MM.1S (cell line): ENCODE results near the gene EVA1B.

Experiments
- CTCF ChIP-seq: fragments of 300-600 bp; sonication (generic); IDR thresholded peaks from 2 replicates; pipeline ENCODE4 v1.5.1; 2016; ENCODE audit warnings: antibody characterized with exemption, low read length, mixed read lengths
- EZH2 ChIP-seq: fragments of 300-600 bp; sonication (generic); optimal IDR thresholded peaks from 2 replicates; pipeline ENCODE3; 2017; ENCODE audit warnings: low read depth, mild to moderate bottlenecking, antibody characterized with exemption, low read length, mixed read lengths
- EZH2phosphoT487 ChIP-seq: fragments of 300-600 bp; sonication (generic); IDR thresholded peaks from 2 replicates; pipeline ENCODE4 v1.6.1; 2018; ENCODE audit warnings: antibody characterized with exemption, low read length

GRCh38 chr1:36323636-36324352 lies at the start of gene EVA1B:
- no peak for TF ChIP-seq EZH2
- no peak for TF ChIP-seq CTCF
- no peak for TF ChIP-seq EZH2phosphoT487
